HepG2 (cell line): ENCODE measurements around the gene AGRN. TPM values are rescaled to one million over a fixed set of nuclear protein-coding genes. Genes with fewer than 3 reads are reported as not detected.

Experiments
- EP300 ChIP-seq, 3 experiments: sonication (generic) in 1 of 3; formaldehyde crosslinking in 1 of 3; IDR thresholded peaks; 2 replicates each; pipeline versions ENCODE4 v1.5.1 to v1.6.1; 2011 to 2020; ENCODE audit warnings: low read depth in 2 of 3, low read length in 2 of 3, borderline replicate concordance in 1 of 3, improper control_type of control experiment in 1 of 3, mild to moderate bottlenecking in 1 of 3, missing genetic modification reagents in 1 of 3, moderate library complexity in 1 of 3
- ETV5 ChIP-seq: IDR thresholded peaks from 2 replicates; pipeline ENCODE4 v1.6.1; 2018; ENCODE audit warnings: missing biosample characterization, missing genetic modification reagents, inconsistent platforms, borderline replicate concordance
- FOSL2 ChIP-seq: sonication (generic); formaldehyde crosslinking; IDR thresholded peaks from 2 replicates; pipeline ENCODE4 v1.4.0; 2020; ENCODE audit warnings: missing genetic modification reagents
- HDAC1 ChIP-seq: sonication (generic); formaldehyde crosslinking; IDR thresholded peaks from 2 replicates; pipeline ENCODE4 v1.5.1; 2020; ENCODE audit warnings: mild to moderate bottlenecking, missing genetic modification reagents
- HNF4A ChIP-seq: sonication (generic); formaldehyde crosslinking; IDR thresholded peaks from 2 replicates; pipeline ENCODE4 v1.4.0; 2020; ENCODE audit warnings: missing genetic modification reagents
- IKZF4 ChIP-seq: sonication (generic); formaldehyde crosslinking; IDR thresholded peaks from 2 replicates; pipeline ENCODE4 v1.5.1; 2020; ENCODE audit warnings: borderline replicate concordance, mild to moderate bottlenecking, low read depth, missing genetic modification reagents; ENCODE audit errors: not compliant biosample characterization
- MED1 ChIP-seq: sonication (generic); formaldehyde crosslinking; IDR thresholded peaks from 2 replicates; pipeline ENCODE4 v1.4.0; 2020; ENCODE audit warnings: missing genetic modification reagents
- NCOR1 ChIP-seq: fragments of 200-600 bp; sonication (generic); IDR thresholded peaks from 2 replicates; pipeline ENCODE4 v1.7.0; 2017; ENCODE audit warnings: antibody characterized with exemption, low read length, borderline replicate concordance
- PHF21A ChIP-seq: sonication (generic); formaldehyde crosslinking; IDR thresholded peaks from 2 replicates; pipeline ENCODE4 v1.5.0; 2020; ENCODE audit warnings: mild to moderate bottlenecking, missing genetic modification reagents
- SAP130 ChIP-seq: IDR thresholded peaks from 2 replicates; pipeline ENCODE4 v1.6.1; 2016; ENCODE audit warnings: low read depth
- TARDBP ChIP-seq: sonication (generic); formaldehyde crosslinking; IDR thresholded peaks from 2 replicates; pipeline ENCODE4 v1.8.0; 2022; ENCODE audit warnings: mild to moderate bottlenecking, missing genetic modification reagents
- TBX2 ChIP-seq: sonication (generic); formaldehyde crosslinking; IDR thresholded peaks from 2 replicates; pipeline ENCODE4 v1.5.0; 2020; ENCODE audit warnings: missing genetic modification reagents, mild to moderate bottlenecking, borderline replicate concordance
- THRA ChIP-seq: sonication (generic); formaldehyde crosslinking; IDR thresholded peaks from 2 replicates; pipeline ENCODE4 v1.4.0; 2020; ENCODE audit warnings: missing genetic modification reagents, borderline replicate concordance
- UBTF ChIP-seq: sonication (generic); formaldehyde crosslinking; IDR thresholded peaks from 2 replicates; pipeline ENCODE4 v1.4.0; 2020; ENCODE audit warnings: mild to moderate bottlenecking, missing genetic modification reagents
- ZBTB7A ChIP-seq: sonication (generic); formaldehyde crosslinking; IDR thresholded peaks from 2 replicates; pipeline ENCODE4 v1.8.0; 2022; ENCODE audit warnings: mild to moderate bottlenecking, missing genetic modification reagents
- ZFX ChIP-seq: sonication (generic); formaldehyde crosslinking; IDR thresholded peaks from 2 replicates; pipeline ENCODE4 v1.4.0; 2020; ENCODE audit warnings: mild to moderate bottlenecking, low read depth, missing genetic modification reagents, moderate library complexity
- ZFY ChIP-seq: sonication (generic); formaldehyde crosslinking; IDR thresholded peaks from 2 replicates; pipeline ENCODE4 v1.4.0; 2020; ENCODE audit warnings: missing genetic modification reagents
- ZNF609 ChIP-seq: sonication (generic); formaldehyde crosslinking; IDR thresholded peaks from 2 replicates; pipeline ENCODE4 v1.4.0; 2020; ENCODE audit warnings: mild to moderate bottlenecking, missing genetic modification reagents, borderline replicate concordance
- ZSCAN25 ChIP-seq: sonication (generic); formaldehyde crosslinking; IDR thresholded peaks from 2 replicates; pipeline ENCODE4 v1.8.0; 2022; ENCODE audit warnings: mild to moderate bottlenecking, missing genetic modification reagents
- polyA plus RNA-seq, 8 experiments: library from polyadenylated mRNA; depleted of rRNA in 3 of 8; stranded (reverse) in 7 of 8; unstranded in 1 of 8; fragments of >200 nt; fragmentation: Illumina TruSeq in 4 of 8; extraction: Trizol in 4 of 8; gene quantifications; 2 replicates each; pipeline versions ENCODE4 v1.2.1 to v1.2.3, GENCODE V29; 2011 to 2016; ENCODE audit warnings: low read depth in 4 of 8, missing spikeins in 1 of 8, mixed read lengths in 1 of 8; ENCODE audit not compliant: insufficient read depth in 1 of 8
- total RNA-seq, 5 experiments: library from RNA; depleted of rRNA; stranded (reverse); fragments of >200 nt; fragmentation: Illumina TruSeq; extraction: Trizol; gene quantifications; 2 replicates each; pipeline ENCODE4 v1.2.3, GENCODE V29; 2016; ENCODE audit warnings: low read depth in 1 of 5

AGRN gene
- total and polyA plus RNA-seq, 2 of the 13 experiments (the other 11 are each of a cell fraction or from before 2014, with no cell fraction given): 29.8 to 65.2 TPM

- peak; percentile 45; the same call in 1 of the 2 replicates for TF ChIP-seq ZNF609 (CRISPR knock-in tag)
- peak; percentile 53; the same call in 1 of the 2 replicates for TF ChIP-seq UBTF
- TF ChIP-seq HNF4A (CRISPR knock-in tag): peak; percentile 57
- TF ChIP-seq ZFX: peak; percentile 68
- peak; percentile 15; the same call in 1 of the 2 replicates for TF ChIP-seq FOSL2
- peak; percentile 33; the same call in 1 of the 2 replicates for TF ChIP-seq HDAC1 (CRISPR knock-in tag)
- TF ChIP-seq ZSCAN25 (CRISPR knock-in tag): peak; percentile 46; the same call in 1 of the 2 replicates
- TF ChIP-seq ETV5 (CRISPR knock-in tag): peak; percentile 16; the same call in 1 of the 2 replicates
- TF ChIP-seq NCOR1: peak; percentile 50; the same call in 1 of the 2 replicates
- TF ChIP-seq ZBTB7A: peak; percentile 20; the same call in 1 of the 2 replicates
- TF ChIP-seq EP300 (IDR thresholded peaks at IDR 0.05; ENCODE audit: low read depth in 2 of 2, low read length in 2 of 2): peak in 1 of 2 experiments; percentile 51; a peak in 1 of 4 replicates
- no peak; the same call in 1 of the 2 replicates for TF ChIP-seq EP300 (CRISPR knock-in tag; IDR thresholded peaks at IDR 0.05; ENCODE audit: borderline replicate concordance)
- peak; percentile 35; the same call in 1 of the 2 replicates for TF ChIP-seq TBX2 (CRISPR knock-in tag)
- peak; percentile 46; the same call in 1 of the 2 replicates for TF ChIP-seq MED1 (CRISPR knock-in tag)
- TF ChIP-seq ZFY (CRISPR knock-in tag): peak; percentile 50; the same call in 1 of the 2 replicates
- peak; percentile 82 for TF ChIP-seq PHF21A (CRISPR knock-in tag)
- no peak for TF ChIP-seq THRA
- TF ChIP-seq SAP130 (CRISPR knock-in tag): peak; percentile 52
- no peak for TF ChIP-seq IKZF4 (CRISPR knock-in tag)
- peak; percentile 71; the same call in 1 of the 2 replicates for TF ChIP-seq TARDBP
Observed at GRCh38 chr1:995665-996633, 24.0 kb upstream of the AGRN start (continued).
